ENCODE results near the gene FBXL17.

- TF ChIP-seq CTCF (IDR thresholded peaks at IDR 0.05) (no peak), EZH2 (IDR thresholded peaks at IDR 0.05; ENCODE audit: borderline replicate concordance, insufficient read depth, low read depth, low read length, poor library complexity, severe bottlenecking) (no peak)
Measured at GRCh38 chr5:107884871-107885270, 497.0 kb downstream of the FBXL17 start.
